Colonic mucosa (tissue), 4 donors: ENCODE results near the gene SLC10A7. TPM values are rescaled to one million over a fixed set of nuclear protein-coding genes. Genes with fewer than 3 reads are reported as not detected.

Experiments used
- DNase-seq: peaks from one replicate; pipeline ENCODE4 v3.0.0-alpha.2; 2020
- H3K27ac ChIP-seq: fragments of 200-600 bp; one replicate; pipeline ENCODE4 v1.8.0; 2021
- H3K27me3 ChIP-seq: fragments of 200-600 bp; one replicate; pipeline ENCODE4 v1.8.0; 2021
- H3K36me3 ChIP-seq: fragments of 200-600 bp; one replicate; pipeline ENCODE4 v1.8.0; 2021
- H3K4me1 ChIP-seq: fragments of 200-600 bp; one replicate; pipeline ENCODE4 v1.8.0; 2021; ENCODE audit warnings: mild to moderate bottlenecking
- H3K4me3 ChIP-seq: fragments of 200-600 bp; one replicate; pipeline ENCODE4 v1.8.0; 2021
- H3K9ac ChIP-seq, 2 donors: one replicate each; pipeline ENCODE4 v1.7.0; 2013; ENCODE audit warnings: control low read depth in 2 of 2, low read depth in 2 of 2, low read length in 2 of 2
- H3K9me3 ChIP-seq: fragments of 200-600 bp; one replicate; pipeline ENCODE4 v1.8.0; 2021
- intact Hi-C: fragments of 100-400 bp; cut with DNase I; formaldehyde crosslinking; loops from one replicate; pipeline ENCODE4 v1.14.1; 2022
- total RNA-seq, 2 donors: library from RNA; stranded (reverse); fragmentation: NEBNext Ultra II Directional in 1 of 2; extraction: Animal tissue kit (Norgen Biotek cat#: 25700) in 1 of 2; gene quantifications; one replicate each; pipeline ENCODE4 v1.2.1, GENCODE V29; 2021
- TF ChIP-seq, protein P1 (sequence below): fragments of 200-600 bp; IDR thresholded peaks from one replicate; pipeline ENCODE4 v1.8.0; 2022; ENCODE audit warnings: antibody characterized with exemption, mild to moderate bottlenecking
- donor health status: healthy.
- donor health status: DM: no; HTN: no; CAD: no.
- donor health status: DM: no; HTN: no; CAD: no.

SLC10A7 gene
- total RNA-seq, 2 donors from 2014 or later = 17.4 to 19.2 TPM

GRCh38 chr4:146522098-146522868, 543 bp upstream of the SLC10A7 start:
- H3K4me3 ChIP-seq = peak overlapping the region; percentile 96

DNA sequence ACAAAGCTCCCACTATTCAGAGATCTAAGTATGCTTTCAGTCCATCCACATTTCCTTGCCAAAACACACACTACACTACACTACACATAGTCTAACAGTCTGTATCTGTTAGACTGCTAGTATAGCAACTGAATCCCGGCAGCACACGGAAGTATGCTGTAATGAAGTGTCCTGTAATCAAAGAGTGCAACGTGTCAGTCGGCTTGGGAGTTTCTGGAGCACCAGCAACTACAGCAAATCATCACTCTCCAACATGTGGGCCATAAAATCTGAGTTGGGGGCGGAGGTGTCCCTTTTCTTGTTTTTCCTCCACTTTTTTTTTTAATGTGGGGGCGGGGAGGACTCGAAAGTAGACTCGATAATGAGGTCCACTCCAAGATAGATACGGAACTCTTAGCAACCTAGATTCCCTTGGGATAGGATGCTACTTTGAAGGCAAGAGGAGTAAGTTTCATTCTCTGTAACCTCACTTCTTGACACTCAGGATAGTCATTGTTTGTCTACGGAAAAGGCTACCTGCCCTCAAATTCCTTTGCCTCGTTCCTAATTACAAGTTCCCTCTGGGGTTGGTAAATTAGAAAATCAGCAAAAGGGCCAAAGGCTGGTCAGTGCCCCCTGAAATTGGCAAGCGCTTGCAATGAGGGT, 722 bp downstream of the SLC10A7 start:
- Histone ChIP-seq H3K9ac (peak overlapping the region; percentile 81 to 99), H3K27me3 (no peaks in the 10 kb centered on the region), H3K9me3 (no peaks in the 10 kb centered on the region), H3K36me3 (no peaks in the 10 kb centered on the region), H3K4me1 (no peaks in the 10 kb centered on the region), H3K4me3 (peak overlapping the region; percentile 96), H3K27ac (peak overlapping the region; percentile 71)
- TF ChIP-seq, protein P1, sequence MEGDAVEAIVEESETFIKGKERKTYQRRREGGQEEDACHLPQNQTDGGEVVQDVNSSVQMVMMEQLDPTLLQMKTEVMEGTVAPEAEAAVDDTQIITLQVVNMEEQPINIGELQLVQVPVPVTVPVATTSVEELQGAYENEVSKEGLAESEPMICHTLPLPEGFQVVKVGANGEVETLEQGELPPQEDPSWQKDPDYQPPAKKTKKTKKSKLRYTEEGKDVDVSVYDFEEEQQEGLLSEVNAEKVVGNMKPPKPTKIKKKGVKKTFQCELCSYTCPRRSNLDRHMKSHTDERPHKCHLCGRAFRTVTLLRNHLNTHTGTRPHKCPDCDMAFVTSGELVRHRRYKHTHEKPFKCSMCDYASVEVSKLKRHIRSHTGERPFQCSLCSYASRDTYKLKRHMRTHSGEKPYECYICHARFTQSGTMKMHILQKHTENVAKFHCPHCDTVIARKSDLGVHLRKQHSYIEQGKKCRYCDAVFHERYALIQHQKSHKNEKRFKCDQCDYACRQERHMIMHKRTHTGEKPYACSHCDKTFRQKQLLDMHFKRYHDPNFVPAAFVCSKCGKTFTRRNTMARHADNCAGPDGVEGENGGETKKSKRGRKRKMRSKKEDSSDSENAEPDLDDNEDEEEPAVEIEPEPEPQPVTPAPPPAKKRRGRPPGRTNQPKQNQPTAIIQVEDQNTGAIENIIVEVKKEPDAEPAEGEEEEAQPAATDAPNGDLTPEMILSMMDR = no peak
- DNase-seq = peak; percentile 67
- intact Hi-C loops = loop anchor here (10.0 kb wide), 1 partner anchor 176 kb away; no protein-coding TSS in a partner anchor

More at GRCh38 chr4:146522098-146522868, 543 bp upstream of the SLC10A7 start:
- no peaks in the 10 kb centered on the region for H3K4me1 ChIP-seq
- H3K9me3 ChIP-seq = no peaks in the 10 kb centered on the region
- peak overlapping the region; percentile 71 for H3K27ac ChIP-seq
- TF ChIP-seq, protein P1 = no peak
- no peaks in the 10 kb centered on the region for H3K36me3 ChIP-seq
- peak; percentile 95 for DNase-seq
- H3K9ac ChIP-seq = peak overlapping the region; percentile 81 to 99
- intact Hi-C loops = loop anchor here (10.0 kb wide), 1 partner anchor 177 kb away; no protein-coding TSS in a partner anchor
- no peaks in the 10 kb centered on the region for H3K27me3 ChIP-seq

- intact Hi-C loops = no loop called here
- DNase-seq = no peak
- no peaks in the 10 kb centered on the region for H3K4me1 ChIP-seq
- no peak overlapping the region for H3K27ac ChIP-seq
- no peak overlapping the region for H3K4me3 ChIP-seq
- no peaks in the 10 kb centered on the region for H3K9me3 ChIP-seq
- no peaks in the 10 kb centered on the region for H3K36me3 ChIP-seq
- no peak overlapping the region for H3K9ac ChIP-seq
- TF ChIP-seq, protein P1 = no peak
- H3K27me3 ChIP-seq = no peaks in the 10 kb centered on the region
These were observed 6.9 kb downstream of the SLC10A7 start for GRCh38 chr4:146514651-146515357.

DNA sequence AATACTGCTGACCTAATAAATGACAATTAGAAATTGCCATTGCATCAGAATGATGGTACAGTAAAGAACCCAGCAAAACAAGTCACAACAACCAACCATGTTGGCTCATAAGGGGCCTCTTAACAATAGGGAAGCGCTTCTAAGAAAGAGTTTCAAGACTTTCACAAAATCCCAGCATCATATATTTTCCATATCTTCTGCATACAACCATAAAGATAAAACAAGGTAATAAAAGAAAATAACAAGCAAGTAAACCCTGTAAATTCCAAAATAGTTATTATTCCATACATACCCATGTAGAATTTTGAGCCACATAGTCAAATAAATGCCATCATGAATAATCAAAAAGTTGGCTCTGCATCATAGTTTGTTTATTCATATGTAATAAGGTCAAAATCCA, 8.2 kb downstream of the SLC10A7 start:
- Histone ChIP-seq H3K4me1 (no peaks in the 10 kb centered on the region), H3K36me3 (no peaks in the 10 kb centered on the region), H3K27ac (no peak overlapping the region), H3K9me3 (no peaks in the 10 kb centered on the region), H3K4me3 (no peak overlapping the region), H3K9ac (no peak overlapping the region), H3K27me3 (no peaks in the 10 kb centered on the region)
- intact Hi-C loops = no loop called here
- TF ChIP-seq, protein P1 = no peak
- DNase-seq = no peak

DNA sequence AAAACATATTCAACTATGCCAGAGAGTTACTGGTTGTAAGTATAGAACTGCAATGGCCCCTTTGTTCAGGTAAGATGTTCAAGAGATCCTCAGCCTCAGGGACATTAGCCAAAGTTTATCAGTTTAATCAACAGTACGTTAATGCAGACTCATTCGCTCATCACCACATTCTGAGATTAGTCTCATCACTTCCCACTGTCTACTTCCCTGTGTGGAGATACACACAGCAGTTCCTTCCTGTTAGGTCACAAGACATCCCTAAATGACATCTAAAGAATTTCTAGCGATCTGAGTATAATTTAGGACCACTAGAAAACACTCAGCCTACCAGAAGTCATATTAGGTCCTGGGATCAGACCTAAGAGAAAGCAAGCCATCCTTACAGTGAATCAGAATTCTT, 10.4 kb downstream of the SLC10A7 start:
- Histone ChIP-seq H3K27ac (no peak overlapping the region), H3K4me3 (no peak overlapping the region), H3K36me3 (no peaks in the 10 kb centered on the region), H3K9ac (no peak overlapping the region), H3K27me3 (no peaks in the 10 kb centered on the region), H3K9me3 (no peaks in the 10 kb centered on the region), H3K4me1 (no peaks in the 10 kb centered on the region)
- intact Hi-C loops = no loop called here
- no peak for DNase-seq
- TF ChIP-seq, protein P1 = no peak
